PC-9 (cell line): Measurements from ENCODE around the gene CPLX3. TPM values are rescaled to one million over a fixed set of nuclear protein-coding genes. Genes with fewer than 3 reads are reported as not detected.

Experiments used
- BruUV-seq: library from RNA; stranded (reverse); fragments of 400-500 nt; replicated peaks from 2 replicates; lab custom pipeline; 2021; lab: Mats Ljungman, UMichigan
- CTCF ChIA-PET: fragments of 300-600 bp; sonication (Branson Sonifier 250); formaldehyde crosslinking; loops from one replicate; lab custom pipeline; 2022; ENCODE audit warnings: antibody characterized with exemption; lab: Charles Lee
- POLR2A ChIA-PET: fragments of 300-600 bp; sonication (Branson Sonifier 250); formaldehyde crosslinking; loops from one replicate; lab custom pipeline; 2022; ENCODE audit warnings: antibody characterized with exemption; ENCODE audit not compliant: unreplicated experiment; lab: Charles Lee
- DNase-seq, 2 experiments: peaks; one replicate each; pipeline versions ENCODE4 v3.0.0 to v3.0.0-alpha.2; 2015 to 2022; ENCODE audit warnings: mixed read lengths in 1 of 2
- H2AFZ ChIP-seq: fragments of 200-600 bp; sonication (generic); 2 replicates; pipeline ENCODE4 v1.8.1; 2017; ENCODE audit warnings: antibody characterized with exemption
- H3F3A ChIP-seq: fragments of 200-600 bp; sonication (generic); 2 replicates; pipeline ENCODE4 v1.8.1; 2017; ENCODE audit warnings: antibody characterized with exemption, mild to moderate bottlenecking, low read depth; ENCODE audit not compliant: insufficient read depth
- H3K27ac ChIP-seq: fragments of 200-600 bp; sonication (generic); 2 replicates; pipeline ENCODE4 v1.6.1; 2016; ENCODE audit warnings: mixed run types
- H3K27me3 ChIP-seq: fragments of 200-600 bp; sonication (generic); 2 replicates; pipeline ENCODE4 v1.6.1; 2016; ENCODE audit warnings: low read depth, mixed run types; ENCODE audit not compliant: insufficient read depth
- H3K36me3 ChIP-seq: fragments of 200-600 bp; sonication (generic); 2 replicates; pipeline ENCODE4 v1.6.1; 2016; ENCODE audit warnings: low read depth, mixed run types
- H3K4me1 ChIP-seq: fragments of 200-600 bp; sonication (generic); replicated peaks from 2 replicates; pipeline ENCODE4 v1.6.1; 2016; ENCODE audit warnings: mixed run types; ENCODE audit not compliant: insufficient read depth
- H3K4me2 ChIP-seq: fragments of 200-600 bp; sonication (generic); 2 replicates; pipeline ENCODE4 v1.6.1; 2017; ENCODE audit warnings: mixed run types
- H3K4me3 ChIP-seq: fragments of 200-600 bp; sonication (generic); 2 replicates; pipeline ENCODE4 v1.6.1; 2016; ENCODE audit warnings: mixed run types
- H3K79me2 ChIP-seq: fragments of 200-600 bp; sonication (generic); 2 replicates; pipeline ENCODE4 v1.6.1; 2017; ENCODE audit warnings: low read depth, mixed run types
- H3K9me2 ChIP-seq: fragments of 200-600 bp; sonication (generic); 2 replicates; pipeline ENCODE4 v1.8.1; 2017; ENCODE audit warnings: mild to moderate bottlenecking; ENCODE audit not compliant: insufficient read depth
- H3K9me3 ChIP-seq: fragments of 200-600 bp; sonication (generic); 2 replicates; pipeline ENCODE4 v1.8.1; 2016; ENCODE audit warnings: low read depth; ENCODE audit not compliant: insufficient read depth
- H4K20me1 ChIP-seq: fragments of 200-600 bp; sonication (generic); 2 replicates; pipeline ENCODE4 v1.8.1; 2017; ENCODE audit not compliant: insufficient read depth
- CTCF ChIP-seq: fragments of 200-600 bp; sonication (generic); conservative IDR thresholded peaks from 2 replicates; pipeline ENCODE4 v1.6.1; 2017; ENCODE audit warnings: mixed run types, antibody characterized with exemption, mild to moderate bottlenecking, moderate library complexity
- EZH2 ChIP-seq: fragments of 200-600 bp; sonication (generic); IDR thresholded peaks from 2 replicates; pipeline ENCODE4 v1.8.0; 2017; ENCODE audit warnings: antibody characterized with exemption, low read depth
- intact Hi-C: fragments of 100-400 bp; cut with micrococcal nuclease; formaldehyde crosslinking; loops from one replicate; pipeline ENCODE4 v1.10.0; 2022; ENCODE audit not compliant: unreplicated experiment
- total RNA-seq: library from RNA; stranded (reverse); gene quantifications from 2 replicates; pipeline ENCODE4 v1.2.3, GENCODE V29; 2021

CPLX3 gene
- total RNA-seq, 1 experiment from 2014 or later, result not detected

- ChIA-PET CTCF (interaction anchor here (1.3 kb wide), 1 partner anchor 61 kb away, joined by 4 read pairs; no protein-coding TSS in a partner anchor), POLR2A (interaction anchor here (0.6 kb wide), 1 partner anchor 417 kb away, joined by 20 read pairs; no protein-coding TSS in a partner anchor)
- no peak for DNase-seq
- H2AFZ ChIP-seq, result no peak overlapping the region
- intact Hi-C loops, result no loop called here
- H3K4me2 ChIP-seq, result no peak overlapping the region
- H3K79me2 ChIP-seq, result no peaks in the 10 kb centered on the region
- BruUV-seq, result no TSS peak
- peaks cover 11% of the 10 kb centered on the region for H3K4me1 ChIP-seq
- TF ChIP-seq CTCF (no peak), EZH2 (no peak)
- no peak overlapping the region for H3K4me3 ChIP-seq
- no peak overlapping the region for H3K27ac ChIP-seq
- H3K27me3 ChIP-seq, result no peaks in the 10 kb centered on the region
- no peaks in the 10 kb centered on the region for H3K9me2 ChIP-seq
- no peaks in the 10 kb centered on the region for H3K36me3 ChIP-seq
- H3F3A ChIP-seq, result peaks cover 7% of the 10 kb centered on the region; the same call in 1 of the 2 replicates
- no peaks in the 10 kb centered on the region; the same call in 1 of the 2 replicates for H4K20me1 ChIP-seq
- H3K9me3 ChIP-seq, result no peaks in the 10 kb centered on the region
Measured at GRCh38 chr15:74840851-74841775, 14.7 kb downstream of the CPLX3 start.

GRCh38 chr15:74841891-74842373 is 15.5 kb downstream of the CPLX3 start:
- no peaks in the 10 kb centered on the region for H3K36me3 ChIP-seq

More at GRCh38 chr15:74841891-74842373, 15.5 kb downstream of the CPLX3 start:
- Histone ChIP-seq H3K79me2 (no peaks in the 10 kb centered on the region), H3K4me1 (peaks cover 11% of the 10 kb centered on the region), H3K9me2 (no peaks in the 10 kb centered on the region), H3K4me2 (peak overlapping the region; percentile 79), H3K9me3 (no peaks in the 10 kb centered on the region), H2AFZ (no peak overlapping the region), H3F3A (peaks cover 11% of the 10 kb centered on the region; the same call in 1 of the 2 replicates), H4K20me1 (no peaks in the 10 kb centered on the region), H3K27me3 (no peaks in the 10 kb centered on the region), H3K4me3 (peak overlapping the region; percentile 91), H3K27ac (no peak overlapping the region)
- no peak for TF ChIP-seq CTCF
- TF ChIP-seq EZH2, result no peak
- POLR2A ChIA-PET, result interaction anchor here (0.6 kb wide), 1 partner anchor 418 kb away, joined by 20 read pairs; no protein-coding TSS in a partner anchor
- intact Hi-C loops, result loop anchor here (2.0 kb wide), 1 partner anchor 59 kb away; no protein-coding TSS in a partner anchor
- TSS peak; percentile 35 for BruUV-seq
- CTCF ChIA-PET, result interaction anchor here (1.3 kb wide), 1 partner anchor 60 kb away, joined by 4 read pairs; no protein-coding TSS in a partner anchor
- DNase-seq, result no peak
